Left ventricle myocardium inferior (tissue), 1 donor: ENCODE data around the gene SPATA45. TPM values are rescaled to one million over a fixed set of nuclear protein-coding genes. Genes with fewer than 3 reads are reported as not detected.

Experiments used
- DNase-seq: peaks from one replicate; pipeline ENCODE4 v3.0.0-alpha.2; 2020
- H3K27ac ChIP-seq: fragments of 200-600 bp; replicated peaks from 2 replicates; pipeline ENCODE4 v1.8.0; 2021
- H3K27me3 ChIP-seq: fragments of 200-600 bp; 2 replicates; pipeline ENCODE4 v1.8.0; 2021; ENCODE audit warnings: low read depth
- H3K36me3 ChIP-seq: fragments of 200-600 bp; 2 replicates; pipeline ENCODE4 v1.8.0; 2021
- H3K4me1 ChIP-seq: fragments of 200-600 bp; 2 replicates; pipeline ENCODE4 v1.8.0; 2021
- H3K4me3 ChIP-seq: fragments of 200-600 bp; 2 replicates; pipeline ENCODE4 v1.8.0; 2021; ENCODE audit warnings: mild to moderate bottlenecking, moderate library complexity
- H3K9me3 ChIP-seq: fragments of 200-600 bp; replicated peaks from 2 replicates; pipeline ENCODE4 v1.8.0; 2021
- CTCF ChIP-seq: fragments of 200-600 bp; IDR thresholded peaks from 2 replicates; pipeline ENCODE4 v1.8.0; 2021; ENCODE audit warnings: antibody characterized with exemption, mild to moderate bottlenecking, borderline replicate concordance
- intact Hi-C: fragments of 100-400 bp; cut with micrococcal nuclease; formaldehyde crosslinking; loops from one replicate; pipeline ENCODE4 v1.11.0; 2022
- total RNA-seq: library from RNA; stranded (reverse); fragmentation: NEBNext Ultra II Directional; extraction: Animal tissue kit (Norgen Biotek cat#: 25700); gene quantifications from one replicate; pipeline ENCODE4 v1.2.1, GENCODE V29; 2021
- donor health status: DM: no; HTN: yes; CAD: no; lungs with severe emphysema.

Gene SPATA45
- total RNA-seq, 1 donor from 2014 or later, result not detected

GRCh38 chr1:212827171-212827776 lies 20.2 kb downstream of the SPATA45 start:
- no peaks in the 10 kb centered on the region for H3K36me3 ChIP-seq
- DNase-seq, result no peak
- intact Hi-C loops, result no loop called here
- H3K27ac ChIP-seq, result no peak overlapping the region
- H3K4me3 ChIP-seq, result no peak overlapping the region
- no peaks in the 10 kb centered on the region for H3K4me1 ChIP-seq
- H3K27me3 ChIP-seq, result no peaks in the 10 kb centered on the region
- TF ChIP-seq CTCF, result no peak
- H3K9me3 ChIP-seq, result peaks cover 18% of the 10 kb centered on the region

DNA sequence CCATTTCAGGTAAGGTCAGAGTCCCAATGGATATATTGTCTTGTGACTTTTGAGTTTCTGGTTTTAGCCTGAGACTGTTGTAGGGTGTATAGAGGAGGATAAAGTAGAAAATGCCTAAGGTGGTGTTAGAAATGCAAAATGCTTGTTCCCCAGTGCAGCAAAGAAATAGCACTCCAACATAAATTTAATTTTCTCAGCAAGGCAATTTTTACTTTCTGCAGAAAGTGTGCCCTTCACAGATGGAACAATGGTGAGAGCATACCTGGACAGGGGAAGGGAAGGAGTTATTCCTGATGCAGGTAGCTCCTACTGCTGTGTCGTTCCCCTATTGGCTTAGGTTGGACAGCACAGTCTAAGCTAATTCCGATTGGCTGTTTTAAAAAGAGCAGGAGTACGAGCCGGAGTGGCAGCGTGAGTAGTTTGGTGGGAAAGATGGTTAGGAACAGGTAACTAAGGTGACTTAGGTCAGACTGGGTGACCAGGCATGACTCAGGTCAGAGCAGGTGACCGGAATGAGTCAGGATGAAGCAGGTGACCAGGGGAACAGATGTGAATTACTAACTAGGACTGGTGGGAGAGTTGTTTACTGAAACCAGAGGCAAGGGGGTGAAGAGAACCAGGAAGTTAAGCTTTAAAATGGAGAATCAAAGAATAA lies 21.5 kb downstream of the SPATA45 start:
- intact Hi-C loops, result no loop called here
- Histone ChIP-seq H3K36me3 (no peaks in the 10 kb centered on the region), H3K27me3 (no peaks in the 10 kb centered on the region), H3K4me3 (no peak overlapping the region), H3K9me3 (peaks cover 18% of the 10 kb centered on the region), H3K27ac (no peak overlapping the region), H3K4me1 (no peaks in the 10 kb centered on the region)
- TF ChIP-seq CTCF, result no peak
- DNase-seq, result no peak

DNA sequence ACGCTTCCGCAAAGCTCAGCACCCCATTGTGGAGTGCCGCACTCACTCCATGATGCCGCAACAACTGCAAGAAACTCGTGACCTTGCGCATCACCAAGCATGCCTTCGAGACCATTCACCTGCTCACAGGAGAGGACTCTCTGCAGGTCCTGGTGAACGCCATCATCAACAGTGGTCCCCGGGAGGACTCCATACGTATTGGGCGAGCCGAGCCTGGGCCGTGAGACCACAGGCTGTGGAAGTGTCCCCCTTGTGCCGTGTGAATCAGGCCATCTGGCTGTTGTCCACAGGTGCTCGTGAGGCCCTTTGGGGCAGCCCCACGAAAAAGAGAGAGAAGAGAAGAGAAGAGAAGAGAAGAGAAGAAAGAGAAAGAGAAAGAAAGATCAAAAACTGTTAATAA lies 23.2 kb downstream of the SPATA45 start:
- Histone ChIP-seq H3K9me3 (peaks cover 18% of the 10 kb centered on the region), H3K36me3 (no peaks in the 10 kb centered on the region)

GRCh38 chr1:212822956-212823355 lies 24.5 kb downstream of the SPATA45 start:
- Histone ChIP-seq H3K27ac (no peak overlapping the region), H3K4me3 (no peak overlapping the region), H3K36me3 (no peaks in the 10 kb centered on the region), H3K27me3 (no peaks in the 10 kb centered on the region), H3K4me1 (no peaks in the 10 kb centered on the region), H3K9me3 (peaks cover 18% of the 10 kb centered on the region)
- intact Hi-C loops, result no loop called here
- no peak for TF ChIP-seq CTCF
- DNase-seq, result no peak

More for the DNA sequence above, 23.2 kb downstream of the SPATA45 start:
- intact Hi-C loops, result no loop called here
- no peak for TF ChIP-seq CTCF
- no peak overlapping the region for H3K4me3 ChIP-seq
- no peak for DNase-seq
- H3K27ac ChIP-seq, result no peak overlapping the region
- no peaks in the 10 kb centered on the region for H3K27me3 ChIP-seq
- no peaks in the 10 kb centered on the region for H3K4me1 ChIP-seq

DNA sequence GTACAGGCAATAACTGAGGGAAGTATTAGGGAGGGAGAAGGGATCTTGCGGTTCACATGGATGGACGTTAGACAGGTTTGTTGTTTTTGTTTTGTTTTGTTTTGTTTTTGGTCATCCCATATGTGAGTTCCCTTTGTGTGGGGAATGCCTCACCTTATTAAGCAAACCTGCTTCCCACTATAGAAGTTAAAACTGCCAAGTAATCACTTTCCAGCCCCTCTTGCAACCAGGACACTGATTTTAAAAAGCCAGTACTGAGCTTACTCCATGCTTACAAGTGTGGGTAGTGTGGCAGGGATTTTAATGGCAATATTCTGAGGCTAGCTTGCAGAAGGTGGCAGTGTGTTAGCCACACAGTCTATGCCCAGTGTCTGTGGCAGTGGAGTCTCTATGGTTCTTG lies 26.5 kb downstream of the SPATA45 start:
- Histone ChIP-seq H3K4me1 (no peaks in the 10 kb centered on the region), H3K27me3 (no peaks in the 10 kb centered on the region), H3K9me3 (peaks cover 12% of the 10 kb centered on the region), H3K36me3 (no peaks in the 10 kb centered on the region), H3K27ac (no peak overlapping the region), H3K4me3 (no peak overlapping the region)
- no peak for DNase-seq
- intact Hi-C loops, result no loop called here
- no peak for TF ChIP-seq CTCF
